DOHH2 (cell line): ENCODE data around the gene TAS2R60.

Experiments used
- H3F3A ChIP-seq: fragments of 200-600 bp; sonication (generic), shearing (Covaris generic); 2 replicates; pipeline ENCODE4 v1.6.0; 2016; ENCODE audit warnings: antibody characterized with exemption, mild to moderate bottlenecking; ENCODE audit not compliant: control insufficient read depth, insufficient read depth
- H3K27ac ChIP-seq: fragments of 200-600 bp; sonication (generic); 2 replicates; pipeline ENCODE4 v1.5.1; 2014; ENCODE audit warnings: low read depth, mild to moderate bottlenecking, low read length, moderate library complexity
- H3K27me3 ChIP-seq: fragments of 200-600 bp; sonication (generic); 2 replicates; pipeline ENCODE4 v1.6.1; 2014; ENCODE audit warnings: mild to moderate bottlenecking, low read length, mixed read lengths; ENCODE audit not compliant: control insufficient read depth
- H3K36me3 ChIP-seq: fragments of 200-600 bp; sonication (generic); 2 replicates; pipeline ENCODE4 v1.6.1; 2014; ENCODE audit warnings: mild to moderate bottlenecking, low read length, moderate library complexity, mixed read lengths; ENCODE audit not compliant: control insufficient read depth
- H3K4me1 ChIP-seq: fragments of 200-600 bp; sonication (generic); 2 replicates; pipeline ENCODE4 v1.6.1; 2014; ENCODE audit warnings: mild to moderate bottlenecking, low read length, mixed read lengths; ENCODE audit not compliant: control insufficient read depth
- H3K4me2 ChIP-seq: fragments of 200-600 bp; sonication (generic); 2 replicates; pipeline ENCODE4 v1.6.0; 2014; ENCODE audit warnings: mild to moderate bottlenecking, low read length, moderate library complexity
- H3K4me3 ChIP-seq: fragments of 200-600 bp; sonication (generic); 2 replicates; pipeline ENCODE4 v1.5.1; 2014; ENCODE audit warnings: mild to moderate bottlenecking, low read length, mixed read lengths
- H3K79me2 ChIP-seq: fragments of 200-600 bp; sonication (generic); 2 replicates; pipeline ENCODE4 v1.6.1; 2014; ENCODE audit warnings: mild to moderate bottlenecking, low read length, mixed read lengths; ENCODE audit not compliant: control insufficient read depth
- H3K9me2 ChIP-seq: fragments of 200-600 bp; sonication (generic); replicated peaks from 2 replicates; pipeline ENCODE4 v1.6.1; 2014; ENCODE audit warnings: mild to moderate bottlenecking, low read length, mixed read lengths; ENCODE audit not compliant: control insufficient read depth
- H3K9me3 ChIP-seq: fragments of 200-600 bp; sonication (generic); 2 replicates; pipeline ENCODE4 v1.6.1; 2014; ENCODE audit warnings: antibody characterized with exemption, low read length, mixed read lengths; ENCODE audit not compliant: control insufficient read depth, insufficient read depth
- H4K20me1 ChIP-seq: fragments of 200-600 bp; sonication (generic); 2 replicates; pipeline ENCODE4 v1.6.0; 2014; ENCODE audit warnings: low read depth, mild to moderate bottlenecking, antibody characterized with exemption, low read length, moderate library complexity; ENCODE audit not compliant: control insufficient read depth, insufficient read depth
- EZH2phosphoT487 ChIP-seq: fragments of 200-600 bp; sonication (generic); IDR thresholded peaks from 2 replicates; pipeline ENCODE4 v1.6.1; 2017; ENCODE audit warnings: borderline replicate concordance, mild to moderate bottlenecking, antibody characterized with exemption, low read length, moderate library complexity, mixed read lengths
- TF ChIP-seq, protein P1 (sequence below): fragments of 200-600 bp; sonication (generic); IDR thresholded peaks from one replicate; pipeline ENCODE4 v1.5.1; 2014; ENCODE audit warnings: antibody characterized with exemption, mild to moderate bottlenecking, low read depth, low read length; ENCODE audit not compliant: poor library complexity, severe bottlenecking

The TAS2R60 gene

DNA sequence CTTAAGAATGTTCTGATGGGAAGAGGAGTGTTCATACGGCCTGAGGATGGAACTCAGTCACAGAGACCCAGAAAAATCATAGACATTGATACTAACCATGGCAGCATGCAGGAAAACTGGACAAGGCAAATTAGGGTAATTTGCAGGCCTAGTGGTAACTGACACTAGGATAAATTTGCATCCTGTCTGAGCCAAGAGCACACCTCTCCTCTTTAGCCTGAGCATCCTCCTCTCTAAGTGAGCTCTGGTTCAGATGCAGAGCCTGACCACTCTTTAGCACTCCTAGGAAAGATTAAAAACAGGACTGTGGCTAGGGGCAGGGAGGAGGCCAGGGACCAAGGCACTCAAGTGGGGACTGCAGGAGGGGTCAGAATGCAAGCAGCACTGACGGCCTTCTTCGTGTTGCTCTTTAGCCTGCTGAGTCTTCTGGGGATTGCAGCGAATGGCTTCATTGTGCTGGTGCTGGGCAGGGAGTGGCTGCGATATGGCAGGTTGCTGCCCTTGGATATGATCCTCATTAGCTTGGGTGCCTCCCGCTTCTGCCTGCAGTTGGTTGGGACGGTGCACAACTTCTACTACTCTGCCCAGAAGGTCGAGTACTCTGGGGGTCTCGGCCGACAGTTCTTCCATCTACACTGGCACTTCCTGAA lies 34.4 kb downstream of the TAS2R60 start, which contains the start of gene TAS2R41:
Gene TAS2R41 (plus strand): TSS at position 373 of the 650 bp plus-strand sequence. CDS start 0 bp downstream, at position 373.
- Histone ChIP-seq H3K9me2 (no peaks in the 10 kb centered on the region), H3K4me2 (no peak within 1 kb of the TSS), H3K4me1 (no peaks in the 10 kb centered on the region), H3K27me3 (no peaks in the 10 kb centered on the region), H3K27ac (no peak within 1 kb of the TSS), H3K9me3 (no peaks in the 10 kb centered on the region), H3K79me2 (no peaks in the 10 kb centered on the region), H3F3A (no peaks in the 10 kb centered on the region), H3K36me3 (no peaks in the 10 kb centered on the region), H4K20me1 (no peaks in the 10 kb centered on the region), H3K4me3 (no peak within 1 kb of the TSS)
- TF ChIP-seq, protein P1, sequence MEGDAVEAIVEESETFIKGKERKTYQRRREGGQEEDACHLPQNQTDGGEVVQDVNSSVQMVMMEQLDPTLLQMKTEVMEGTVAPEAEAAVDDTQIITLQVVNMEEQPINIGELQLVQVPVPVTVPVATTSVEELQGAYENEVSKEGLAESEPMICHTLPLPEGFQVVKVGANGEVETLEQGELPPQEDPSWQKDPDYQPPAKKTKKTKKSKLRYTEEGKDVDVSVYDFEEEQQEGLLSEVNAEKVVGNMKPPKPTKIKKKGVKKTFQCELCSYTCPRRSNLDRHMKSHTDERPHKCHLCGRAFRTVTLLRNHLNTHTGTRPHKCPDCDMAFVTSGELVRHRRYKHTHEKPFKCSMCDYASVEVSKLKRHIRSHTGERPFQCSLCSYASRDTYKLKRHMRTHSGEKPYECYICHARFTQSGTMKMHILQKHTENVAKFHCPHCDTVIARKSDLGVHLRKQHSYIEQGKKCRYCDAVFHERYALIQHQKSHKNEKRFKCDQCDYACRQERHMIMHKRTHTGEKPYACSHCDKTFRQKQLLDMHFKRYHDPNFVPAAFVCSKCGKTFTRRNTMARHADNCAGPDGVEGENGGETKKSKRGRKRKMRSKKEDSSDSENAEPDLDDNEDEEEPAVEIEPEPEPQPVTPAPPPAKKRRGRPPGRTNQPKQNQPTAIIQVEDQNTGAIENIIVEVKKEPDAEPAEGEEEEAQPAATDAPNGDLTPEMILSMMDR = no peak
- no peak for TF ChIP-seq EZH2phosphoT487

DNA sequence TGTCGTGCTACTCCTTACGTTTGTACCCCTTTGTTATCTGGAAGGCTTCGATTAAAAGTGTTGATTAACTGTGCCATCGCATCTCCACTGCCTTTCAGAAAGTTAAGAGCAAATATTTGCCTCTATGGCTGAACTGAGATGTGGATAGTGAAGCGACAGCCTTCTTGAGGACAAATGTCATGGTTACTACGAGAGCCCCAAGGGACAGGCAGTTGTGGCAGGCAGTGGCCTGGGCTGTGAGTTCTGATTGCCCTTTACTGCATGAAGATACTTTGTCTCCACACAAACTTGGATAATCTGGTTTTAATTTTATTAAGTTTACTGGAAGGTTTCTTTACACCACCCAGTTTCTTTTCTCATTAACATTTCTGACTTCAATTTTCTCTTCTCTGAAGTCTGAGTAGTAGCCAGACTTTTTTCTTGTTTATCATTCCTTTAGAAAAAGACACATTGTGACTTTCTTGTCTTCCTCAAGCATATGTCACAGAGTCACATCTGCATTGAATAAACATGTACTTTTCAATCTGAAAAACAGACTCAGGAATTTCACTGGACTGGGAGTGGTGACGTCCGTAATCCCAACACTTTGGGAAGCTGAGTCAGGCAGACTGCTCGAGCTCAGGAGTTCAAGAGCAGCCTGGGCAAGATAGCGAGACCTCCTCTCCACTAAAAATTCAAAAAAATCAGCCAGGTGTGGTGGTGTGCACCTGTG lies 36.0 kb downstream of the TAS2R60 start:
- no peaks in the 10 kb centered on the region for H3K9me2 ChIP-seq
- no peak for TF ChIP-seq EZH2phosphoT487
- TF ChIP-seq, protein P1 = no peak
- H3F3A ChIP-seq = no peaks in the 10 kb centered on the region
- H3K9me3 ChIP-seq = no peaks in the 10 kb centered on the region
- H3K27ac ChIP-seq = no peak overlapping the region
- H3K27me3 ChIP-seq = no peaks in the 10 kb centered on the region
- no peaks in the 10 kb centered on the region for H3K4me1 ChIP-seq
- no peaks in the 10 kb centered on the region for H3K36me3 ChIP-seq
- no peaks in the 10 kb centered on the region for H4K20me1 ChIP-seq
- H3K4me3 ChIP-seq = no peak overlapping the region
- H3K4me2 ChIP-seq = no peak overlapping the region
- no peaks in the 10 kb centered on the region for H3K79me2 ChIP-seq

DNA sequence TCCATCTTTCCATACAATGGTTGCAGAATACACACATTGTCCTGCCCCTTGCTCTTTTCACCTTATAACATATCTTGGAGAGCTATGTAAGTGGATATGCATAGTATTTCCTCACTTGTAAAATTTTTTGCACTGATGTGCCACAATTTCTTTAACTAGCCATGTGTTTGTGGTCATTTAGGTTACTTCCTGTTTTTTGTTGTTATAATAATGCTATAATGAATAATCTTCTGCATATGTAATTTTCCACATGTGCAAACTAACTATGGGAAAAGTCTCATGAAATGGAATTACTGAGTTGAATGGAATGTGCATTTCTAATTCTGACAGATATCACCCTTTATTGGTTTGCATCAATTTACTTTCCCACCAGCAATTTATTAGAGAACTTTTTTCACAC lies 37.2 kb downstream of the TAS2R60 start:
- no peak for TF ChIP-seq EZH2phosphoT487
- TF ChIP-seq, protein P1 = no peak
- Histone ChIP-seq H3K27me3 (no peaks in the 10 kb centered on the region), H3K27ac (no peak overlapping the region), H3K79me2 (no peaks in the 10 kb centered on the region), H3K36me3 (no peaks in the 10 kb centered on the region), H3F3A (no peaks in the 10 kb centered on the region), H3K9me3 (no peaks in the 10 kb centered on the region), H3K4me1 (no peaks in the 10 kb centered on the region), H3K4me2 (no peak overlapping the region), H4K20me1 (no peaks in the 10 kb centered on the region), H3K9me2 (no peaks in the 10 kb centered on the region), H3K4me3 (no peak overlapping the region)
